ENCODE data around the gene SP5. TPM values are rescaled to one million over a fixed set of nuclear protein-coding genes. Genes with fewer than 3 reads are reported as not detected.

Gene SP5
- total and polyA plus RNA-seq, 10 donors: 0.06 to 0.20 TPM; not detected in 8

- no peak for DNase-seq
- Histone ChIP-seq H3K27me3 (replicated peaks in 1 of 7) (peaks cover 0 to 19% (median 0%) of the 10 kb centered on the region in 7 donors), H3K9me3 (no peaks in the 10 kb centered on the region), H3K4me3 (no peak overlapping the region), H3K36me3 (no peaks in the 10 kb centered on the region), H3K4me1 (no peaks in the 10 kb centered on the region), H3K27ac (no peak overlapping the region)
- intact Hi-C loops (cut with DNase I; ENCODE audit: low total_unique reads): no loop called here
- TF ChIP-seq POLR2A (IDR thresholded peaks at IDR 0.05) (no peak), POLR2AphosphoS5 (IDR thresholded peaks at IDR 0.05) (no peak), CTCF (IDR thresholded peaks at IDR 0.05 in 8 of 11, conservative IDR thresholded peaks at IDR 0.05 in 3 of 11) (no peak)
- WGBS, 5 donors: 63 to 74% (median 72%) methylated on average over 2 of the region's 2 CpGs
These were observed 34.8 kb upstream of the SP5 start for GRCh38 chr2:170680172-170680941.

GRCh38 chr2:170681311-170681710 lies 33.8 kb upstream of the SP5 start:
- no peaks in the 10 kb centered on the region for H3K36me3 ChIP-seq
- peaks cover 0 to 19% (median 0%) of the 10 kb centered on the region in 7 donors for H3K27me3 ChIP-seq (replicated peaks in 1 of 7)
- H3K9me3 ChIP-seq: no peaks in the 10 kb centered on the region
- no peak for TF ChIP-seq CTCF (IDR thresholded peaks at IDR 0.05 in 8 of 11, conservative IDR thresholded peaks at IDR 0.05 in 3 of 11)
- no peak for TF ChIP-seq POLR2A (IDR thresholded peaks at IDR 0.05)
- TF ChIP-seq POLR2AphosphoS5 (IDR thresholded peaks at IDR 0.05): no peak
- intact Hi-C loops (cut with DNase I; ENCODE audit: low total_unique reads): no loop called here
- no peak overlapping the region for H3K4me3 ChIP-seq
- DNase-seq: no peak
- WGBS, 5 donors: 82 to 95% (median 93%) methylated on average over 1 of the region's 1 CpG
- no peak overlapping the region for H3K27ac ChIP-seq
- H3K4me1 ChIP-seq: no peaks in the 10 kb centered on the region

GRCh38 chr2:170685591-170685990 lies 29.5 kb upstream of the SP5 start:
- Histone ChIP-seq H3K4me3 (no peak overlapping the region), H3K27me3 (replicated peaks in 1 of 7) (peaks cover 0 to 19% (median 0%) of the 10 kb centered on the region in 7 donors), H3K36me3 (no peaks in the 10 kb centered on the region), H3K4me1 (no peaks in the 10 kb centered on the region), H3K9me3 (no peaks in the 10 kb centered on the region), H3K27ac (no peak overlapping the region)
- 48 to 84% (median 72%) methylated on average over 4 of the region's 4 CpGs for WGBS, 5 donors
- DNase-seq: no peak
- TF ChIP-seq CTCF (IDR thresholded peaks at IDR 0.05 in 8 of 11, conservative IDR thresholded peaks at IDR 0.05 in 3 of 11) (no peak), POLR2A (IDR thresholded peaks at IDR 0.05) (no peak), POLR2AphosphoS5 (IDR thresholded peaks at IDR 0.05) (no peak)
- intact Hi-C loops (cut with DNase I; ENCODE audit: low total_unique reads): no loop called here

GRCh38 chr2:170689481-170689880 lies 25.7 kb upstream of the SP5 start:
- DNase-seq: no peak
- Histone ChIP-seq H3K4me3 (no peak overlapping the region), H3K36me3 (no peaks in the 10 kb centered on the region), H3K4me1 (no peaks in the 10 kb centered on the region), H3K9me3 (no peaks in the 10 kb centered on the region), H3K27me3 (replicated peaks in 1 of 7) (peaks cover 0 to 5% (median 0%) of the 10 kb centered on the region in 7 donors), H3K27ac (no peak overlapping the region)
- TF ChIP-seq CTCF (IDR thresholded peaks at IDR 0.05 in 8 of 11, conservative IDR thresholded peaks at IDR 0.05 in 3 of 11): no peak
- no peak for TF ChIP-seq POLR2A (IDR thresholded peaks at IDR 0.05)
- no peak for TF ChIP-seq POLR2AphosphoS5 (IDR thresholded peaks at IDR 0.05)
- intact Hi-C loops (cut with DNase I; ENCODE audit: low total_unique reads): no loop called here
- WGBS, 5 donors: 84 to 90% (median 86%) methylated on average over 5 of the region's 5 CpGs
